GM23338 (cell line): Measurements from ENCODE around the gene MFNG. TPM values are rescaled to one million over a fixed set of nuclear protein-coding genes. Genes with fewer than 3 reads are reported as not detected.
A peak's percentile ranks its signal among the peaks of the same experiment; 100 is the strongest.

Experiments used
- ATAC-seq: fragments of 200-7000 bp; cut with Tn5 transposase; 3 replicates; pipeline ENCODE4 v1.9.1; 2020
- DNase-seq: peaks from one replicate; pipeline ENCODE4 v3.0.0-alpha.2; 2015; ENCODE audit warnings: low spot score
- H2AFZ ChIP-seq: fragments of 200-600 bp; sonication (generic); 2 replicates; pipeline ENCODE4 v1.8.0; 2016; ENCODE audit warnings: antibody characterized with exemption, mild to moderate bottlenecking, moderate library complexity
- H3F3A ChIP-seq: fragments of 200-600 bp; sonication (generic); replicated peaks from 2 replicates; pipeline ENCODE4 v1.8.0; 2017; ENCODE audit warnings: antibody characterized with exemption, mixed run types, low read depth
- H3K27ac ChIP-seq: fragments of 200-600 bp; sonication (generic); 2 replicates; pipeline ENCODE4 v1.6.1; 2016; ENCODE audit warnings: low read depth
- H3K27me3 ChIP-seq: fragments of 200-600 bp; sonication (generic); 2 replicates; pipeline ENCODE4 v1.8.0; 2016; ENCODE audit warnings: mild to moderate bottlenecking, mixed run types, moderate library complexity; ENCODE audit not compliant: insufficient read depth
- H3K36me3 ChIP-seq: fragments of 200-600 bp; sonication (generic); 2 replicates; pipeline ENCODE4 v1.8.0; 2016; ENCODE audit warnings: mild to moderate bottlenecking; ENCODE audit not compliant: insufficient read depth
- H3K4me1 ChIP-seq: fragments of 200-600 bp; sonication (generic); 2 replicates; pipeline ENCODE4 v1.8.0; 2016; ENCODE audit warnings: mild to moderate bottlenecking, moderate library complexity; ENCODE audit not compliant: insufficient read depth
- H3K4me2 ChIP-seq: fragments of 200-600 bp; sonication (generic); 2 replicates; pipeline ENCODE4 v1.7.1; 2017; ENCODE audit warnings: mixed run types
- H3K4me3 ChIP-seq: fragments of 200-600 bp; sonication (generic); 2 replicates; pipeline ENCODE4 v1.6.1; 2016; ENCODE audit warnings: mixed run types
- H3K79me2 ChIP-seq: fragments of 200-600 bp; sonication (generic); replicated peaks from 2 replicates; pipeline ENCODE4 v1.8.0; 2017; ENCODE audit warnings: mild to moderate bottlenecking; ENCODE audit not compliant: insufficient read depth
- H3K9me2 ChIP-seq: fragments of 200-600 bp; sonication (generic); 2 replicates; pipeline ENCODE4 v1.8.0; 2017; ENCODE audit not compliant: insufficient read depth
- H4K20me1 ChIP-seq: fragments of 200-600 bp; sonication (generic); replicated peaks from 2 replicates; pipeline ENCODE4 v1.8.0; 2017; ENCODE audit warnings: mild to moderate bottlenecking; ENCODE audit not compliant: insufficient read depth
- H3K27ac Mint-ChIP-seq: 2 replicates; pipeline ENCODE4 v1.8.0; 2020; ENCODE audit warnings: inconsistent platforms, mild to moderate bottlenecking, moderate library complexity, mixed read lengths
- H3K27me3 Mint-ChIP-seq: 3 replicates; pipeline ENCODE4 v1.8.0; 2022; ENCODE audit warnings: low read depth, mild to moderate bottlenecking, moderate library complexity, mixed read lengths, inconsistent platforms; ENCODE audit not compliant: insufficient read depth, poor library complexity
- H3K36me3 Mint-ChIP-seq: 3 replicates; pipeline ENCODE4 v1.8.0; 2021; ENCODE audit warnings: low read depth, mild to moderate bottlenecking, inconsistent platforms, moderate library complexity, mixed read lengths
- H3K4me1 Mint-ChIP-seq: 3 replicates; pipeline ENCODE4 v1.8.0; 2020; ENCODE audit warnings: mild to moderate bottlenecking, inconsistent platforms, mixed read lengths
- H3K4me3 Mint-ChIP-seq: 3 replicates; pipeline ENCODE4 v1.8.0; 2021; ENCODE audit warnings: moderate library complexity, mild to moderate bottlenecking, inconsistent platforms, mixed read lengths
- H3K9me3 Mint-ChIP-seq: 3 replicates; pipeline ENCODE4 v1.8.0; 2020; ENCODE audit warnings: moderate library complexity, mild to moderate bottlenecking, inconsistent platforms, mixed read lengths
- EZH2 ChIP-seq: fragments of 200-600 bp; sonication (generic); IDR thresholded peaks from one replicate; pipeline ENCODE4 v1.8.0; 2017; ENCODE audit warnings: antibody characterized with exemption, mild to moderate bottlenecking, low read depth; ENCODE audit not compliant: unreplicated experiment
- EZH2phosphoT487 ChIP-seq: fragments of 200-600 bp; sonication (generic); IDR thresholded peaks from one replicate; pipeline ENCODE4 v1.8.1; 2018; ENCODE audit warnings: antibody characterized with exemption; ENCODE audit not compliant: unreplicated experiment
- NANOG ChIP-seq: IDR thresholded peaks from 2 replicates; pipeline ENCODE4 v1.6.1; 2016; ENCODE audit warnings: antibody characterized with exemption, borderline replicate concordance
- STAT1 ChIP-seq: IDR thresholded peaks from one replicate; pipeline ENCODE4 v1.6.1; 2016; ENCODE audit warnings: antibody characterized with exemption; ENCODE audit not compliant: unreplicated experiment
- ZNF114 ChIP-seq: fragments of 250-450 bp; sonication (Bioruptor Pico); IDR thresholded peaks from 2 replicates; pipeline ENCODE4 v1.5.0; 2020; ENCODE audit warnings: mild to moderate bottlenecking, moderate library complexity
- ZNF331 ChIP-seq: fragments of 250-450 bp; sonication (Bioruptor Pico); IDR thresholded peaks from 2 replicates; pipeline ENCODE4 v1.5.0; 2020; ENCODE audit warnings: low read depth, mild to moderate bottlenecking, moderate library complexity
- polyA plus RNA-seq: library from polyadenylated mRNA; unstranded; fragments of >200 nt; fragmentation: Nextera tagmentation; extraction: Ambion mirVana; gene quantifications from 2 replicates; pipeline ENCODE4 v1.2.1, GENCODE V29; 2016
- total RNA-seq: library from RNA; depleted of rRNA; stranded (reverse); fragments of >200 nt; shearing (Covaris generic); gene quantifications from 2 replicates; pipeline ENCODE4 v1.2.3, GENCODE V29; 2014
- TF ChIP-seq, protein P1 (sequence below), 2 experiments: fragments of 200-600 bp in 1 of 2; sonication (generic) in 1 of 2; conservative IDR thresholded peaks; 2 replicates each; pipeline versions ENCODE4 v1.5.1 to v1.6.1; 2016 to 2017; ENCODE audit warnings: antibody characterized with exemption in 2 of 2, low read depth in 2 of 2, mild to moderate bottlenecking in 2 of 2, moderate library complexity in 1 of 2
- TF ChIP-seq, protein P2 (sequence below): fragments of 250-450 bp; sonication (Bioruptor Pico); IDR thresholded peaks from 2 replicates; pipeline ENCODE4 v1.5.0; 2020; ENCODE audit warnings: mild to moderate bottlenecking, moderate library complexity

Gene MFNG
- total and polyA plus RNA-seq, 2 experiments from 2014 or later: 1.4 to 1.9 TPM

DNA sequence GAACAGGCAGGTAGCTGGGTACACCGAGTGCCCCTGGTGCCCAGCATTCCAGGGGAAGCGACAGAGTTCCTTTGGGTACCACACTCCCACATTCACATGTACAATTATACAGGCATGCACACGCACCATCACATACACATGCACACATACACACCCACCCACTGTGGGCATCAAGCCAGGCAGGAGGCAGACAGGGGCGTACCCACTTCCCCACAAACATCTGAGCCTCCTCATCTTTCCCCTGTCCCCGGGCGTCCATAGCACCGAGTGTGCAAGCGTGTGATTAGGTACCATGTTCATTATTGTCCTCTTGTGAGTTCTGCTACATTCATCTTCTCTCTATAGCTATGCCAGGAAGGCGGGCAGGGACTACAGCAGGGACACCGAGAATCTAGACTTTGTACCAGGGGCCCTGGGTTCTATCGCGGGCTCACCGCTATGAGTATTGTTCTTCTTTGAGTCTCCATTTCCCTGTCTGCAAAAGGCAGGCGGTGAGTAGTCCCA lies 35.1 kb upstream of the MFNG start:
- peaks cover 5% of the 10 kb centered on the region; the same call in 2 of the 3 replicates for H3K36me3 Mint-ChIP-seq
- H3F3A ChIP-seq: peaks cover 4% of the 10 kb centered on the region; the same call in 1 of the 2 replicates
- H3K4me1 Mint-ChIP-seq: peaks cover 14% of the 10 kb centered on the region
- no peaks in the 10 kb centered on the region for H4K20me1 ChIP-seq
- no peaks in the 10 kb centered on the region for H3K79me2 ChIP-seq
- H3K4me3 ChIP-seq: no peak overlapping the region
- H3K9me2 ChIP-seq: no peaks in the 10 kb centered on the region
- DNase-seq (no peak), ATAC-seq (no peak)
- no peaks in the 10 kb centered on the region for H3K36me3 ChIP-seq
- no peak for TF ChIP-seq EZH2phosphoT487
- TF ChIP-seq, protein P1, sequence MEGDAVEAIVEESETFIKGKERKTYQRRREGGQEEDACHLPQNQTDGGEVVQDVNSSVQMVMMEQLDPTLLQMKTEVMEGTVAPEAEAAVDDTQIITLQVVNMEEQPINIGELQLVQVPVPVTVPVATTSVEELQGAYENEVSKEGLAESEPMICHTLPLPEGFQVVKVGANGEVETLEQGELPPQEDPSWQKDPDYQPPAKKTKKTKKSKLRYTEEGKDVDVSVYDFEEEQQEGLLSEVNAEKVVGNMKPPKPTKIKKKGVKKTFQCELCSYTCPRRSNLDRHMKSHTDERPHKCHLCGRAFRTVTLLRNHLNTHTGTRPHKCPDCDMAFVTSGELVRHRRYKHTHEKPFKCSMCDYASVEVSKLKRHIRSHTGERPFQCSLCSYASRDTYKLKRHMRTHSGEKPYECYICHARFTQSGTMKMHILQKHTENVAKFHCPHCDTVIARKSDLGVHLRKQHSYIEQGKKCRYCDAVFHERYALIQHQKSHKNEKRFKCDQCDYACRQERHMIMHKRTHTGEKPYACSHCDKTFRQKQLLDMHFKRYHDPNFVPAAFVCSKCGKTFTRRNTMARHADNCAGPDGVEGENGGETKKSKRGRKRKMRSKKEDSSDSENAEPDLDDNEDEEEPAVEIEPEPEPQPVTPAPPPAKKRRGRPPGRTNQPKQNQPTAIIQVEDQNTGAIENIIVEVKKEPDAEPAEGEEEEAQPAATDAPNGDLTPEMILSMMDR (conservative IDR thresholded peaks at IDR 0.05; ENCODE audit: low read depth in 2 of 2): no peak
- no peak for TF ChIP-seq STAT1
- TF ChIP-seq ZNF114 (CRISPR knock-in tag): no peak
- TF ChIP-seq EZH2: no peak
- TF ChIP-seq, protein P2, sequence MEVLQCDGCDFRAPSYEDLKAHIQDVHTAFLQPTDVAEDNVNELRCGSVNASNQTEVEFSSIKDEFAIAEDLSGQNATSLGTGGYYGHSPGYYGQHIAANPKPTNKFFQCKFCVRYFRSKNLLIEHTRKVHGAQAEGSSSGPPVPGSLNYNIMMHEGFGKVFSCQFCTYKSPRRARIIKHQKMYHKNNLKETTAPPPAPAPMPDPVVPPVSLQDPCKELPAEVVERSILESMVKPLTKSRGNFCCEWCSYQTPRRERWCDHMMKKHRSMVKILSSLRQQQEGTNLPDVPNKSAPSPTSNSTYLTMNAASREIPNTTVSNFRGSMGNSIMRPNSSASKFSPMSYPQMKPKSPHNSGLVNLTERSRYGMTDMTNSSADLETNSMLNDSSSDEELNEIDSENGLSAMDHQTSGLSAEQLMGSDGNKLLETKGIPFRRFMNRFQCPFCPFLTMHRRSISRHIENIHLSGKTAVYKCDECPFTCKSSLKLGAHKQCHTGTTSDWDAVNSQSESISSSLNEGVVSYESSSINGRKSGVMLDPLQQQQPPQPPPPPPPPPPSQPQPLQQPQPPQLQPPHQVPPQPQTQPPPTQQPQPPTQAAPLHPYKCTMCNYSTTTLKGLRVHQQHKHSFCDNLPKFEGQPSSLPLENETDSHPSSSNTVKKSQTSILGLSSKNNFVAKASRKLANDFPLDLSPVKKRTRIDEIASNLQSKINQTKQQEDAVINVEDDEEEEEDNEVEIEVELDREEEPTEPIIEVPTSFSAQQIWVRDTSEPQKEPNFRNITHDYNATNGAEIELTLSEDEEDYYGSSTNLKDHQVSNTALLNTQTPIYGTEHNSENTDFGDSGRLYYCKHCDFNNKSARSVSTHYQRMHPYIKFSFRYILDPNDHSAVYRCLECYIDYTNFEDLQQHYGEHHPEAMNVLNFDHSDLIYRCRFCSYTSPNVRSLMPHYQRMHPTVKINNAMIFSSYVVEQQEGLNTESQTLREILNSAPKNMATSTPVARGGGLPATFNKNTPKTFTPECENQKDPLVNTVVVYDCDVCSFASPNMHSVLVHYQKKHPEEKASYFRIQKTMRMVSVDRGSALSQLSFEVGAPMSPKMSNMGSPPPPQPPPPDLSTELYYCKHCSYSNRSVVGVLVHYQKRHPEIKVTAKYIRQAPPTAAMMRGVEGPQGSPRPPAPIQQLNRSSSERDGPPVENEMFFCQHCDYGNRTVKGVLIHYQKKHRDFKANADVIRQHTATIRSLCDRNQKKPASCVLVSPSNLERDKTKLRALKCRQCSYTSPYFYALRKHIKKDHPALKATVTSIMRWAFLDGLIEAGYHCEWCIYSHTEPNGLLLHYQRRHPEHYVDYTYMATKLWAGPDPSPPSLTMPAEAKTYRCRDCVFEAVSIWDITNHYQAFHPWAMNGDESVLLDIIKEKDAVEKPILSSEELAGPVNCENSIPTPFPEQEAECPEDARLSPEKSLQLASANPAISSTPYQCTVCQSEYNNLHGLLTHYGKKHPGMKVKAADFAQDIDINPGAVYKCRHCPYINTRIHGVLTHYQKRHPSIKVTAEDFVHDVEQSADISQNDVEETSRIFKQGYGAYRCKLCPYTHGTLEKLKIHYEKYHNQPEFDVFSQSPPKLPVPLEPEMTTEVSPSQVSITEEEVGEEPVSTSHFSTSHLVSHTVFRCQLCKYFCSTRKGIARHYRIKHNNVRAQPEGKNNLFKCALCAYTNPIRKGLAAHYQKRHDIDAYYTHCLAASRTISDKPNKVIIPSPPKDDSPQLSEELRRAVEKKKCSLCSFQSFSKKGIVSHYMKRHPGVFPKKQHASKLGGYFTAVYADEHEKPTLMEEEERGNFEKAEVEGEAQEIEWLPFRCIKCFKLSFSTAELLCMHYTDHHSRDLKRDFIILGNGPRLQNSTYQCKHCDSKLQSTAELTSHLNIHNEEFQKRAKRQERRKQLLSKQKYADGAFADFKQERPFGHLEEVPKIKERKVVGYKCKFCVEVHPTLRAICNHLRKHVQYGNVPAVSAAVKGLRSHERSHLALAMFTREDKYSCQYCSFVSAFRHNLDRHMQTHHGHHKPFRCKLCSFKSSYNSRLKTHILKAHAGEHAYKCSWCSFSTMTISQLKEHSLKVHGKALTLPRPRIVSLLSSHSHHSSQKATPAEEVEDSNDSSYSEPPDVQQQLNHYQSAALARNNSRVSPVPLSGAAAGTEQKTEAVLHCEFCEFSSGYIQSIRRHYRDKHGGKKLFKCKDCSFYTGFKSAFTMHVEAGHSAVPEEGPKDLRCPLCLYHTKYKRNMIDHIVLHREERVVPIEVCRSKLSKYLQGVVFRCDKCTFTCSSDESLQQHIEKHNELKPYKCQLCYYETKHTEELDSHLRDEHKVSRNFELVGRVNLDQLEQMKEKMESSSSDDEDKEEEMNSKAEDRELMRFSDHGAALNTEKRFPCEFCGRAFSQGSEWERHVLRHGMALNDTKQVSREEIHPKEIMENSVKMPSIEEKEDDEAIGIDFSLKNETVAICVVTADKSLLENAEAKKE: no peak
- TF ChIP-seq ZNF331: no peak
- TF ChIP-seq NANOG: no peak
- peaks cover 3% of the 10 kb centered on the region; the same call in 2 of the 3 replicates for H3K9me3 Mint-ChIP-seq
- peaks cover 32% of the 10 kb centered on the region for H3K27me3 ChIP-seq
- peaks cover 9% of the 10 kb centered on the region; the same call in 1 of the 2 replicates for H3K4me1 ChIP-seq
- no peak overlapping the region for H3K27ac Mint-ChIP-seq
- H3K27ac ChIP-seq: no peak overlapping the region
- no peak overlapping the region for H3K4me2 ChIP-seq
- peak overlapping the region; percentile 32; the same call in 1 of the 2 replicates for H2AFZ ChIP-seq
- H3K27me3 Mint-ChIP-seq: peaks cover 21% of the 10 kb centered on the region
- H3K4me3 Mint-ChIP-seq: no peak overlapping the region
